Keratinocyte (primary cell): ENCODE data around the gene BCAS3. TPM values are rescaled to one million over a fixed set of nuclear protein-coding genes. Genes with fewer than 3 reads are reported as not detected.

Experiments
- DNase-seq: peaks from one replicate; pipeline ENCODE4 v3.0.0-alpha.2; 2011; ENCODE audit warnings: low read depth, missing footprints, low spot score
- FAIRE-seq: peaks from 2 replicates; lab custom pipeline; 2011; peaks lifted over from hg19 to GRCh38; lab: Jason Lieb, UNC
- H2AFZ ChIP-seq: 2 replicates; pipeline ENCODE4 v1.6.0; 2012; ENCODE audit warnings: low read length, control low read depth, inconsistent platforms; ENCODE audit not compliant: control insufficient read depth
- H3K27ac ChIP-seq: 2 replicates; pipeline ENCODE4 v1.5.1; 2011; ENCODE audit warnings: low read length; ENCODE audit not compliant: control insufficient read depth, insufficient read depth
- H3K27me3 ChIP-seq: 3 replicates; pipeline ENCODE4 v1.6.0; 2011; ENCODE audit warnings: low read length; ENCODE audit not compliant: control insufficient read depth, insufficient read depth; ENCODE audit errors: extremely low read depth
- H3K36me3 ChIP-seq, 2 experiments: 2 replicates in 1 of 2; 3 replicates in 1 of 2; pipeline ENCODE4 v1.5.1; 2011; ENCODE audit warnings: low read length in 2 of 2, mild to moderate bottlenecking in 1 of 2; ENCODE audit not compliant: control insufficient read depth in 2 of 2, insufficient read depth in 2 of 2; ENCODE audit errors: extremely low read depth in 1 of 2
- H3K4me1 ChIP-seq: 3 replicates; pipeline ENCODE4 v1.5.1; 2011; ENCODE audit warnings: low read length; ENCODE audit not compliant: control insufficient read depth, insufficient read depth; ENCODE audit errors: extremely low read depth
- H3K4me2 ChIP-seq: 3 replicates; pipeline ENCODE4 v1.6.0; 2011; ENCODE audit warnings: low read depth, low read length; ENCODE audit not compliant: control insufficient read depth, insufficient read depth; ENCODE audit errors: extremely low read depth
- H3K4me3 ChIP-seq, 3 experiments: fragments of 200-600 bp in 1 of 3; sonication (generic) in 1 of 3; 2 replicates in 2 of 3; 3 replicates in 1 of 3; pipeline ENCODE4 v1.5.1; 2011 to 2016; ENCODE audit warnings: low read length in 3 of 3, mild to moderate bottlenecking in 3 of 3, control low read depth in 2 of 3, inconsistent platforms in 1 of 3, low read depth in 1 of 3, mixed read lengths in 1 of 3, mixed run types in 1 of 3, moderate library complexity in 1 of 3; ENCODE audit not compliant: control insufficient read depth in 2 of 3, insufficient read depth in 2 of 3; ENCODE audit errors: extremely low read depth in 1 of 3
- H3K79me2 ChIP-seq: 2 replicates; pipeline ENCODE4 v1.6.0; 2012; ENCODE audit warnings: low read length; ENCODE audit not compliant: control insufficient read depth, insufficient read depth
- H3K9ac ChIP-seq: 3 replicates; pipeline ENCODE4 v1.6.0; 2011; ENCODE audit warnings: low read length; ENCODE audit not compliant: control insufficient read depth, insufficient read depth; ENCODE audit errors: extremely low read depth
- H3K9me1 ChIP-seq: 3 replicates; pipeline ENCODE4 v1.6.0; 2011; ENCODE audit warnings: low read length; ENCODE audit not compliant: control insufficient read depth, insufficient read depth; ENCODE audit errors: extremely low read depth
- H3K9me3 ChIP-seq: 2 replicates; pipeline ENCODE4 v1.5.1; 2012; ENCODE audit warnings: low read depth, low read length; ENCODE audit not compliant: control insufficient read depth
- H4K20me1 ChIP-seq: 3 replicates; pipeline ENCODE4 v1.6.0; 2011; ENCODE audit warnings: low read length; ENCODE audit not compliant: control insufficient read depth, insufficient read depth; ENCODE audit errors: extremely low read depth
- CTCF ChIP-seq, 3 experiments: IDR thresholded peaks in 1 of 3; conservative IDR thresholded peaks in 1 of 3; optimal IDR thresholded peaks in 1 of 3; 2 replicates in 2 of 3; 3 replicates in 1 of 3; pipeline versions ENCODE3 to v1.5.1; 2011; ENCODE audit warnings: low read length in 3 of 3, mild to moderate bottlenecking in 3 of 3, moderate library complexity in 2 of 3, control low read depth in 1 of 3, inconsistent platforms in 1 of 3; ENCODE audit not compliant: insufficient read depth in 2 of 3; ENCODE audit errors: extremely low read depth in 1 of 3
- EZH2 ChIP-seq: IDR thresholded peaks from one replicate; pipeline ENCODE4 v1.6.1; 2012; ENCODE audit warnings: inconsistent platforms, mild to moderate bottlenecking, low read length, moderate library complexity
- dilution Hi-C: fragments of 300-500 bp; cut with MboI; formaldehyde crosslinking; loops from one replicate; pipeline ENCODE4 v1.7.0; 2020; ENCODE audit warnings: low sequenced_read_pairs; ENCODE audit not compliant: extremely low pct_ligation_motif_present
- polyA plus RNA-seq, 5 experiments: library from polyadenylated mRNA; depleted of rRNA in 3 of 5; stranded (reverse) in 3 of 5; stranded (forward) in 1 of 5; unstranded in 1 of 5; fragments of >200 nt; gene quantifications; 1 replicate in 1 of 5; 2 replicates in 3 of 5; 3 replicates in 1 of 5; pipeline versions ENCODE4 v1.2.1 to v1.2.3, GENCODE V29; 2011 to 2012; ENCODE audit warnings: missing spikeins in 2 of 5, low read depth in 1 of 5, low replicate concordance in 1 of 5

BCAS3 gene
- polyA plus RNA-seq, 1 donor (not counting 4 experiments of a cell fraction or from before 2014, with no cell fraction given): 11.8 TPM

GRCh38 chr17:61214753-61215152, 537.1 kb downstream of the BCAS3 start:
- no peak overlapping the region for H3K4me2 ChIP-seq
- no peaks in the 10 kb centered on the region for H3K9me3 ChIP-seq
- no peaks in the 10 kb centered on the region for H3K4me1 ChIP-seq
- no peak overlapping the region for H3K9ac ChIP-seq
- no peaks in the 10 kb centered on the region for H3K79me2 ChIP-seq
- no peak overlapping the region for H3K27ac ChIP-seq
- dilution Hi-C loops: no loop called here
- DNase-seq: no peak
- H2AFZ ChIP-seq: no peak overlapping the region
- no peaks in the 10 kb centered on the region for H4K20me1 ChIP-seq
- no peaks in the 10 kb centered on the region for H3K9me1 ChIP-seq
- H3K36me3 ChIP-seq: no peaks in the 10 kb centered on the region
- H3K27me3 ChIP-seq: no peaks in the 10 kb centered on the region
- TF ChIP-seq EZH2 (no peak), CTCF (optimal IDR thresholded peaks at IDR 0.05 in 1 of 3, IDR thresholded peaks at IDR 0.05 in 1 of 3, conservative IDR thresholded peaks at IDR 0.05 in 1 of 3; ENCODE audit: extremely low read depth in 1 of 3, insufficient read depth in 2 of 3, low read length in 3 of 3) (no peak)
- no peak overlapping the region for H3K4me3 ChIP-seq
- no peak for FAIRE-seq

GRCh38 chr17:61216066-61216465, 538.4 kb downstream of the BCAS3 start:
- Histone ChIP-seq H3K4me2 (no peak overlapping the region), H3K36me3 (no peaks in the 10 kb centered on the region), H2AFZ (no peak overlapping the region), H3K9me1 (no peaks in the 10 kb centered on the region), H3K9me3 (no peaks in the 10 kb centered on the region), H3K4me3 (no peak overlapping the region), H3K79me2 (no peaks in the 10 kb centered on the region), H3K27ac (no peak overlapping the region), H3K4me1 (no peaks in the 10 kb centered on the region), H4K20me1 (no peaks in the 10 kb centered on the region), H3K9ac (no peak overlapping the region), H3K27me3 (no peaks in the 10 kb centered on the region)
- DNase-seq (no peak), FAIRE-seq (no peak)
- TF ChIP-seq CTCF (optimal IDR thresholded peaks at IDR 0.05 in 1 of 3, IDR thresholded peaks at IDR 0.05 in 1 of 3, conservative IDR thresholded peaks at IDR 0.05 in 1 of 3; ENCODE audit: extremely low read depth in 1 of 3, insufficient read depth in 2 of 3, low read length in 3 of 3) (no peak), EZH2 (no peak)
- dilution Hi-C loops: no loop called here
